ENCODE results near the gene C5orf15. TPM values are rescaled to one million over a fixed set of nuclear protein-coding genes. Genes with fewer than 3 reads are reported as not detected.

Gene C5orf15
- total RNA-seq = 10 to 100 TPM; 26.0 to 64.8 (median 35.4) TPM

DNA sequence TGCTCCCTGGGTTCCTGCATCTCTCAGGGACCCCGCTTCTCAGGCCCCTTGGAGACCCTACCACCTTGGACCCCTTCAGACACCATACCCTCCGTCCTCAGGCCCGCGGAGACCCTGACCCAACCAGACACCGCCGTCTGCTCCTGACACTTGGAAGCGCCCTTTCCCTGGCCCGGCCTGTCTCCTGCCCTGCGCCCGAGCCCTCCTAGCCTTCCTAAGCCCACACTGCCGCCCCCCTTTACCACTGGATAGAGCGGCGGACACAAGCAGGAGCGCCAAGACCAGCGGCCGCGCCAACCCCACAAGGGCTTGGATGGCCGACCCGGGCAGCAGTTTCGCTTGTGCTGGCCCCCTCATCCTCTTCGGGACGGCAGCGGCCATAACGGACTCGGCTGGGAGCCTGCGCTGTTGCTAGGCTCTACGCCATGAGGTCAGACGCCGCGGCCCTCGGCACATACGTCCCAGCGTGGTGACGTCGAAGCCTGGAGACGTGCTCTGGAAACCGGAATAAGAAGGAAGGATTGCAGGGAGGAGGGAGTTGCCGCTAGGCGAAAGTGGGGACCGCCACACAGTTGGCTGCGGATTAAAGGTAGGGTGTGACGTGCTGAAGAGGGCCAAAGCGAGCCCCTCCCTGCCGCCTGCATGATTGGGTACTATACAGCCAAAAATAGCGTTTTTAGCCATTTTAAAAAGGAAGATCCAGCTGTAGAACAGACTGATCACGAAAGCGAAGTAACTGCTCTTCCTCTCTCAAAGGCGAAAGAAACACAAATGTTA lies at the start of gene C5orf15:
TSS of gene C5orf15 (minus strand) at position 422 of the 777 bp plus-strand sequence. CDS start at position 381, 41 bp downstream.
- TF ChIP-seq POLR2A (IDR thresholded peaks at IDR 0.05) = no peak
- TF ChIP-seq, protein P1, sequence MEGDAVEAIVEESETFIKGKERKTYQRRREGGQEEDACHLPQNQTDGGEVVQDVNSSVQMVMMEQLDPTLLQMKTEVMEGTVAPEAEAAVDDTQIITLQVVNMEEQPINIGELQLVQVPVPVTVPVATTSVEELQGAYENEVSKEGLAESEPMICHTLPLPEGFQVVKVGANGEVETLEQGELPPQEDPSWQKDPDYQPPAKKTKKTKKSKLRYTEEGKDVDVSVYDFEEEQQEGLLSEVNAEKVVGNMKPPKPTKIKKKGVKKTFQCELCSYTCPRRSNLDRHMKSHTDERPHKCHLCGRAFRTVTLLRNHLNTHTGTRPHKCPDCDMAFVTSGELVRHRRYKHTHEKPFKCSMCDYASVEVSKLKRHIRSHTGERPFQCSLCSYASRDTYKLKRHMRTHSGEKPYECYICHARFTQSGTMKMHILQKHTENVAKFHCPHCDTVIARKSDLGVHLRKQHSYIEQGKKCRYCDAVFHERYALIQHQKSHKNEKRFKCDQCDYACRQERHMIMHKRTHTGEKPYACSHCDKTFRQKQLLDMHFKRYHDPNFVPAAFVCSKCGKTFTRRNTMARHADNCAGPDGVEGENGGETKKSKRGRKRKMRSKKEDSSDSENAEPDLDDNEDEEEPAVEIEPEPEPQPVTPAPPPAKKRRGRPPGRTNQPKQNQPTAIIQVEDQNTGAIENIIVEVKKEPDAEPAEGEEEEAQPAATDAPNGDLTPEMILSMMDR (IDR thresholded peaks at IDR 0.05) = no peak
- peak within 1 kb of the TSS; percentile 80 for H3K4me3 ChIP-seq (ENCODE audit: low read depth, poor library complexity, severe bottlenecking)
- intact Hi-C loops (cut with DNase I; ENCODE audit: low total_unique reads) = no loop called here
- WGBS, 2 donors = 0 to 1% methylated on average over 47 to 48 of the region's 48 CpGs
- DNase-seq (ENCODE audit: low spot score in 2 of 2) = peak; percentile 95 to 99

DNA sequence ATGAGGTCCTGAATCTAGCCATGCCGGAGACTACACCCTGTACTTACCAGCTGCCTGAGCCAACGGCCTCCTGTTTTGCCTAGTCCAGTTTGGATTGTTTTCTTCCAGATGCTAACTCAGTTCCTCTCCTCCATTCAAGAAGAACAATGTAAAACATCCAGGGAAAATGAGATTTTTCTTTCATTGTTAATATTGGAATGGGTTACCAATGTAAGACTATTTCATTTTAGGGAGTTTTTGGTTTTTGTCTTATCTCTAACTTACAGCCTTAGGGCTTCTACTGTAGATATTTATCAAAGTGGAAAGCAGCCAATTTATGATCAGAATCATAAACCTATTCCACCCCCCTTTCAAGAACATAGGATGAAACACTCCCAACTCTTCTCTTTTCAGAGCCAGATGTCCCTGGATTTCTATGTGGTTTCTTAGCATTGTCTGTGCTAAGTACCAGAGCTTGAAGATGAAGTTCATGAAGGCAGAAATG lies 39.9 kb upstream of the C5orf15 start:
- 29 to 40% methylated on average over 2 of the region's 2 CpGs for WGBS, 2 donors
- intact Hi-C loops (cut with DNase I; ENCODE audit: low total_unique reads) = no loop called here
- no peak for DNase-seq (ENCODE audit: low spot score in 2 of 2)
- no peak overlapping the region for H3K4me3 ChIP-seq (ENCODE audit: low read depth, poor library complexity, severe bottlenecking)
- TF ChIP-seq POLR2A (IDR thresholded peaks at IDR 0.05) = no peak
- TF ChIP-seq, protein P1 (IDR thresholded peaks at IDR 0.05) = no peak

DNA sequence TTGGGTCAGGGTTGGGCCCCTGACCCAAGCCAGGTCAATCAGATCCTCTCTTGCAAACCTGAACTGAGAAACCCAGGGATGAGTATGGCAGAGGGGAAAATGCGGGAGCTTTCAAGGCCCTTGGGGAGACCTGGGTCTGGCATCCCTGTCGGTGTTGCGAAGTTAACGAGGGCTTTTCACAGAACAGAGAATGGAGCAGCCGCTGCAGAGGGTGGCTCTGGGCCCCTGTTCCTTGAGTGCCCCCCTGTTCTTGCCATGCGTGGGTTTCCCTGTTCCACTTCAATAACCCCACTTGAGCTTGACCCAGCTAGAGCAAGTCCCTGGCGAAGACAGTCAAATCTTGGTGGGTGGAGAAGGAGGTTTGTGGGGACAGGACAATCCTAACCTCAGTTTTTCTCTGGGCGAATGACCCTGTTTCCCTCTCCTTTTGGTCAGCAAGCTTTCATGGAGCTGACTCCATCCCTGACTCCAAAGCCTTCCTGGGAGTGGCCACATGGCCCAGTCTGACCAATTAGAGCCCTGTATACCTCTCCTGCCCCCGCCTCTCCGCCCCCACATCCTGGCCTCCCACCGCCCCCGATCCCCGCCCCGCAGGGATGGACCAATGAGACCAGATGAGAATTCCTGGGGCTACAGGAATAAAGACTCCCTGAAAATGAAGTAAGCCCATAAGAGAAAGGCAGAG lies 39.3 kb upstream of the C5orf15 start:
- intact Hi-C loops (cut with DNase I; ENCODE audit: low total_unique reads) = no loop called here
- WGBS, 2 donors = 64 to 73% methylated on average over 14 of the region's 14 CpGs
- no peak overlapping the region for H3K4me3 ChIP-seq (ENCODE audit: low read depth, poor library complexity, severe bottlenecking)
- DNase-seq (ENCODE audit: low spot score in 2 of 2) = no peak
- TF ChIP-seq, protein P1 (IDR thresholded peaks at IDR 0.05) = no peak
- no peak for TF ChIP-seq POLR2A (IDR thresholded peaks at IDR 0.05)

DNA sequence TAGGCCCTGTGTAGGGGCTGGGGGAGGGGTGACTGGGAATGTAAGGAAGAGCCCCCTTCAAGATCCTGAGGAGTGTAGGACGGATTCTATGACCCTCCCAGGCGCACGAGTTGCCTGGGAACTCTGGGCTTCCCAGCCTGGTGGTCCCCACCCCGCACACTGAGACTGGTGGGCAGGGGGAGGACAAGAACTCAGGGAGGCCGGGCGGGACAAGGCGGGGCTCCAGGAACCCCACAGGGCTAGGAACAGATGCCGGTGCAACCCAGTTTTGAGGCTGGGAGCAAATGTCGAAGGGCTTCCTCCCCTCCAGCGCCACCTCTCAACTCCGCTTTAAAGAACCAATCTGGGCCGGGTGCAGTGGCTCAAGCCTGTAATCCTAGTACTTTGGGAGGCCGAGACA lies 37.7 kb upstream of the C5orf15 start:
- no peak for TF ChIP-seq POLR2A (IDR thresholded peaks at IDR 0.05)
- TF ChIP-seq, protein P1 (IDR thresholded peaks at IDR 0.05) = no peak
- intact Hi-C loops (cut with DNase I; ENCODE audit: low total_unique reads) = no loop called here
- no peak for DNase-seq (ENCODE audit: low spot score in 2 of 2)
- no peak overlapping the region for H3K4me3 ChIP-seq (ENCODE audit: low read depth, poor library complexity, severe bottlenecking)
- WGBS, 2 donors = 86 to 87% methylated on average over 13 of the region's 13 CpGs

DNA sequence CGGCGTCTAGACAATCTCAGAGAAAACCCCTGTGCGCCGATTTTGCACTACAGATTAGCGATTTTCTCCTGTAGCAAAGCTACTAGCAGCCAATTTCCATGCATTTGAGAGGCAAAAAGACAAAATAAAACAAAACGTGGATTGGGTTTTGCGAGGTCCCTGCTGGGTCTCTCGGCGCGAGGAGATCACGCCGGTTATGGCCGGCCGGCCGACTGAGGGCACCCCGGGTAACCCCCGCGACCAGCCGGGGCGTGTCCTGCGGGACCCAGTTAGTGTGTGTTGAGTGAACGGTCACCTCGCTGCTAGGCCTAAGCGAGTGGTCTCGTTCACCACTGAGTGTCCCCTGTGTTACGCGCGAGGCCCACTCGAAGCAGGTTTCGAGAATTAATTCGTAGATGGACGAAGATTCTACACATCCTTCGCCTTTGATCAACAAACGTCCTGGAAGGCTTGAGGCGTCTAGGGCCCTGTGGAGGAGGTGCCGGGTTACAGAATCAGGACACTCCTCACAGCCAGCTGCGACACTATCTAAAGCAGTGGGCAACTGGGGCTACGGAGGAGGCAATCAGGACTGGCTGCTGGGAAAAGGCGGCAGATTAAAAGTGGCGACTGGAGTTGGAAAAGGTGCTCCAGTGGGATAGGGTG lies 37.1 kb upstream of the C5orf15 start:
- DNase-seq (ENCODE audit: low spot score in 2 of 2) = peak in 1 of 2 donors; percentile 89
- 21 to 22% methylated on average over 40 of the region's 40 CpGs for WGBS, 2 donors
- peak overlapping the region; percentile 98 for H3K4me3 ChIP-seq (ENCODE audit: low read depth, poor library complexity, severe bottlenecking)
- TF ChIP-seq POLR2A (IDR thresholded peaks at IDR 0.05) = no peak
- TF ChIP-seq, protein P1 (IDR thresholded peaks at IDR 0.05) = no peak
- intact Hi-C loops (cut with DNase I; ENCODE audit: low total_unique reads) = no loop called here

All from lower leg skin (tissue), 4 donors.